Transverse colon (tissue), 4 donors: ENCODE results near the gene OR1F1. TPM values are rescaled to one million over a fixed set of nuclear protein-coding genes. Genes with fewer than 3 reads are reported as not detected.
"Not testable (repeated sequence)": the region's sequence is repeated elsewhere in the genome, so short reads cannot be mapped to it uniquely, and the experiment has no call there.

Experiments
- DNase-seq: peaks from one replicate; pipeline ENCODE4 v3.0.0-alpha.2; 2019
- H3K27ac ChIP-seq, 4 donors: fragments of 200-600 bp; sonication (generic); 2 replicates each; pipeline ENCODE4 v1.5.1; 2016 to 2018; ENCODE audit warnings: inconsistent platforms in 4 of 4
- H3K27me3 ChIP-seq: fragments of 200-600 bp; sonication (generic); 2 replicates; pipeline ENCODE4 v1.5.1; 2017; ENCODE audit warnings: inconsistent platforms
- H3K36me3 ChIP-seq, 4 donors: fragments of 200-600 bp; sonication (generic); 2 replicates each; pipeline ENCODE4 v1.5.1; 2017 to 2019; ENCODE audit warnings: inconsistent platforms in 4 of 4
- H3K4me1 ChIP-seq, 4 donors: fragments of 200-600 bp; sonication (generic); 2 replicates each; pipeline ENCODE4 v1.5.1; 2017 to 2020; ENCODE audit warnings: inconsistent platforms in 4 of 4
- H3K4me3 ChIP-seq, 4 donors: fragments of 200-600 bp; sonication (generic); 1 replicate in 1 of 4; 2 replicates in 3 of 4; pipeline versions ENCODE4 v1.5.1 to v1.6.1; 2017 to 2019; ENCODE audit warnings: inconsistent platforms in 4 of 4
- H3K9me3 ChIP-seq, 2 donors: fragments of 200-600 bp; sonication (generic); 2 replicates each; pipeline ENCODE4 v1.5.1; 2017 to 2019; ENCODE audit warnings: inconsistent platforms in 2 of 2
- CTCF ChIP-seq, 5 experiments: fragments of 200-600 bp in 3 of 5; fragments of 450-650 bp in 2 of 5; sonication (generic) in 3 of 5; IDR thresholded peaks; 1 replicate in 2 of 5; 2 replicates in 3 of 5; pipeline ENCODE4 v1.5.1; 2016 to 2017; ENCODE audit warnings: antibody characterized with exemption in 5 of 5, inconsistent platforms in 3 of 5, mild to moderate bottlenecking in 2 of 5, moderate library complexity in 1 of 5
- EP300 ChIP-seq: sonication (generic); formaldehyde crosslinking; IDR thresholded peaks from one replicate; pipeline ENCODE4 v1.6.1; 2017; ENCODE audit warnings: antibody characterized with exemption, low read depth
- POLR2A ChIP-seq: fragments of 450-650 bp; IDR thresholded peaks from one replicate; pipeline ENCODE4 v1.6.1; 2016; ENCODE audit warnings: antibody characterized with exemption, mild to moderate bottlenecking, moderate library complexity
- POLR2AphosphoS5 ChIP-seq, 3 donors: sonication (generic); formaldehyde crosslinking; IDR thresholded peaks; one replicate each; pipeline ENCODE4 v1.6.1; 2016; ENCODE audit warnings: antibody characterized with exemption in 3 of 3
- WGBS, 2 donors: methylation state at CpG; one replicate each; pipeline ENCODE4 v1.1.5; 2018; ENCODE audit warnings: low coverage in 1 of 2; 5-methylcytosine and 5-hydroxymethylcytosine counted together
- in situ Hi-C, 4 donors: fragments of 200-750 bp; cut with MboI; loops; one replicate each; pipeline versions ENCODE4 v1.15.0 to v1.15.1; 2017; ENCODE audit warnings: low sequenced_read_pairs in 3 of 4, low pct_ligation_motif_present in 1 of 4, low pct_unique_long_range_greater_than_20kb in 1 of 4
- intact Hi-C: fragments of 100-400 bp; cut with DNase I; formaldehyde crosslinking; loops from one replicate; pipeline ENCODE4 v1.15.1; 2023; ENCODE audit warnings: low total_unique reads
- total RNA-seq, 4 donors: library from RNA; depleted of rRNA; stranded (reverse); fragments of >200 nt; gene quantifications; one replicate each; pipeline ENCODE4 v1.1.0, GENCODE V29; 2016

The OR1F1 gene
- total RNA-seq, 4 donors from 2014 or later, result not detected

DNA sequence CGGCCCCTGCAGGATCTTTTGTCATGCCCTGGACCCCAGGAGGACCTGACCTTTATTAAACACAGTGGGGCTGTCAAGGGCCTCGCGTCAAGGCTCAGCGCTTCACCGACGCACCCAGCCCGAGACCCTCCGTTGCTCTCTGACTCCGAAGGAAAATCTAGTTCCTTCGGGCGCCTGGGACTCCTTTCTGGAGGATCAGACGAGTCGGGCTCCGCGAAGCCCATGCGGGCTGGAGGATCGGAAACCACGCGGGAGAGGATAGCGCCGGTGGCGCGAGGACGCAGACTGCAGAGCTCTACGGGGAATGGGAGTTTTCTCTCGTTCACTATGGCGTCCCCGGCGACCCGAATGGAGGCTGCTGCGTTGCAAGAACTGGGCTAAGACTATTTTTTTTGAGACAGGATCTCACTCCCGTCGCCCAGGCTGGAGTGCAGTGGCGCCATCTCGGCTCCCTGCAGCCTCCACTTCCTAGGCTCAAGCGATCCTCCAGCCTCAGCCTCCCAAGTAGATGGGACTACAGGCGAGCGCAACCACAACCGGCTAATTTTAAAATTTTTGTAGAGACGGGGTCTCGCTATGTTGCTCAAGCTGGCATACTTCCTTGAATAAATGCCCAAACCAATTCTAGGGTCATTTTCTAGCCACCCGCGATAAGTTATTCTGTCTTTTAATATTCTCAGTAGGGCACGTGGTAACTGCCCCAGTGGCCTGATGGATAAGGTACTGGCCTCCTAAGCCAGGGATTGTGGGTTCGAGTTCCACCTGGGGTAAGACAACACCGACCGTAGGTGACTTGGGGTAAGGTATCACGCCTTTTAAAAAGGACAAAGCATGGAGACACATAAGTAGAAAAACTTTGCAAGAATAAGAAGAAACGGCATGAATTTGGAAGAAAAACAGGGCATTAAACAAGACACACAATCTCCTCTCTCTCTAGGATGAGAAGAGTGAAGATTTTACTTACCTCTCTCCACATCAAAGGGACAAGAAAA is 5.5 kb downstream of the OR1F1 start:
- in situ Hi-C loops (no loop called here), intact Hi-C loops (no loop called here)
- 80 to 90% methylated on average over 12 to 49 of the region's 49 CpGs for WGBS, 2 donors
- DNase-seq, result no peak
- no peak for TF ChIP-seq POLR2A
- TF ChIP-seq CTCF (IDR thresholded peaks at IDR 0.05), result no peak
- no peak for TF ChIP-seq POLR2AphosphoS5 (IDR thresholded peaks at IDR 0.05)
- no peak for TF ChIP-seq EP300
- Histone ChIP-seq H3K27me3 (peaks cover 89% of the 10 kb centered on the region), H3K4me3 (no peak overlapping the region), H3K27ac (no peak overlapping the region), H3K36me3 (no peaks in the 10 kb centered on the region), H3K9me3 (no peaks in the 10 kb centered on the region), H3K4me1 (peaks cover 5 to 20% (median 13%) of the 10 kb centered on the region in 4 donors)

- Histone ChIP-seq H3K36me3 (no peaks in the 10 kb centered on the region), H3K27ac (no peak overlapping the region), H3K9me3 (no peaks in the 10 kb centered on the region), H3K4me3 (no peak overlapping the region), H3K27me3 (peaks cover 76% of the 10 kb centered on the region), H3K4me1 (peaks cover 0 to 7% (median under 1%) of the 10 kb centered on the region in 4 donors)
- no peak for DNase-seq
- no peak for TF ChIP-seq EP300
- TF ChIP-seq CTCF (IDR thresholded peaks at IDR 0.05), result no peak
- no peak for TF ChIP-seq POLR2AphosphoS5 (IDR thresholded peaks at IDR 0.05)
- no peak for TF ChIP-seq POLR2A
- intact Hi-C loops (no loop called here), in situ Hi-C loops (no loop called here)
- 85 to 93% methylated on average over 8 to 20 of the region's 20 CpGs for WGBS, 2 donors
Observed at GRCh38 chr16:3194792-3195191, 6.8 kb downstream of the OR1F1 start.

- WGBS, 2 donors, result 67% methylated on average over 10 of the region's 10 CpGs; no CpG with 5 or more reads in 1 of the 2 donors
- intact Hi-C loops (no loop called here), in situ Hi-C loops (no loop called here)
- peaks cover 0 to 6% (median 0%) of the 10 kb centered on the region in 4 donors for H3K4me1 ChIP-seq
- H3K9me3 ChIP-seq, result no peaks in the 10 kb centered on the region
- no peaks in the 10 kb centered on the region for H3K36me3 ChIP-seq
- no peak for DNase-seq
- H3K27me3 ChIP-seq, result peaks cover 64% of the 10 kb centered on the region
- H3K27ac ChIP-seq, result no peak overlapping the region
- H3K4me3 ChIP-seq, result no peak overlapping the region
- TF ChIP-seq EP300 (no peak), CTCF (IDR thresholded peaks at IDR 0.05) (no peak), POLR2AphosphoS5 (IDR thresholded peaks at IDR 0.05) (no peak), POLR2A (no peak)
Observed at GRCh38 chr16:3195975-3196374, 8.0 kb downstream of the OR1F1 start.

DNA sequence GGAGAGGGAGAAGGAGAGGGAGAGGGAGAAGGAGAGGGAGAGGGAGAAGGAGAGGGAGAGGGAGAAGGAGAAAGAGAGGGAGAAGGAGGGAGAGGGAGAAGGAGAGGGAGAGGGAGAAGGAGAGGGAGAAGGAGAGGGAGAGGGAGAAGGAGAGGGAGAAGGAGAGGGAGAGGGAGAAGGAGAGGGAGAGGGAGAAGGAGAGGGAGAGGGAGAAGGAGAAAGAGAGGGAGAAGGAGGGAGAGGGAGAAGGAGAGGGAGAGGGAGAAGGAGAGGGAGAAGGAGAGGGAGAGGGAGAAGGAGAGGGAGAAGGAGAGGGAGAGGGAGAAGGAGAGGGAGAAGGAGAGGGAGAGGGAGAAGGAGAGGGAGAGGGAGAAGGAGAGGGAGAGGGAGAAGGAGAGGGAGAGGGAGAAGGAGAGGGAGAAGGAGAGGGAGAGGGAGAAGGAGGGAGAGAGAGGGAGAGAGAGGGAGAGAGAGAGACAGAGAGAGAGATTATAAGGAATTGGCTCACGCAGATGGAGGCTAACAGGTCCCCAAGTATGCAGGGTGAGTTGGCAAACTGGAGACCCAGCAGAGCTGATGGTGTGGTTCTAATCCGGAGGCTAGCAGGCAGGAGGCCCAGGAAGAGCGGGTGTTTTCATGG is 9.8 kb downstream of the OR1F1 start:
- H3K9me3 ChIP-seq, intact Hi-C loops: not testable (repeated sequence)
- 69 to 73% methylated on average over 2 to 3 of the region's 3 CpGs for WGBS, 2 donors

More for the DNA sequence above, 9.8 kb downstream of the OR1F1 start:
- H3K4me1 ChIP-seq, H3K27ac ChIP-seq, in situ Hi-C loops, DNase-seq, H3K4me3 ChIP-seq, H3K36me3 ChIP-seq: not testable (repeated sequence)
- H3K27me3 ChIP-seq, result peaks cover 46% of the 10 kb centered on the region
